ENCODE measurements around the gene KIRREL1.
"Not testable (repeated sequence)": the region's sequence is repeated elsewhere in the genome, so short reads cannot be mapped to it uniquely, and the experiment has no call there.

The KIRREL1 gene

DNA sequence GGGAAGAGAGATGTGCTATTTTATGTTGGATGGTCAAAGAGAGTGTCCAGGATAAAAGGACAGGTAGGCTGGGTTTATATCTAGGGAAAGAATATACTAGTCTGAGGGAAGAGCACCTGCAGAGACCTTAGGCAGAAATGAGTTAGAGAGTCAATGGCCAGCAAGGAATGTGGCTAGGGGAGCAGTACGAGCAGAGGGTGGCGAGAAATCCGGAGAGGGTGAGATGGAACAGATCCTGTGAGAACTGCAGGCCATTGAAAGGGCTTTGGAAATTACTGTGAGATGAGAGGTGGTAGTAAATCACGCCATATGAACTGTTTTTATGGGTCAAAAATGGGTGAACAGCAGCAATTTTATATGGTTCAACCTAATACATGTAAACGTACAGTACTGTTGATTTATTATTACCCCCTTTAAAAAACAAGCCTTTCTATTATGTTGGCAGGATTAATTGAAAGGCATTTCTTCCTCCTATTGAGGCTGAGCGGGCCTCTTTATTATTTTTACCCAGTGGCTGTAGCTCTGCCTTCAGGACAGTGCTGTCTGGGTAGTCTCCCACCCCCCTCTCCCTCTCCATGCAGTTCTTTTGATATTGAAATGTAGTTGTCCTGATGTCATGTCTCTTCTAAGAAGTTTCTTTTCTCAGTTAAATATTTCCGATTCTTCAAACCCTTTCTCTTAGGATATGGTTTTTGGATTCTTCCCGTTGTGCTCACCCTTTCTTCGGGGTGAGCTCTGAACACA is 112.1 kb downstream of the KIRREL1 start:
- no peak for DNase-seq (ENCODE audit: low read depth in 2 of 2)

- DNase-seq (ENCODE audit: low read depth in 2 of 2) = no peak
Observed at GRCh38 chr1:158107916-158108315, 114.5 kb downstream of the KIRREL1 start.

- peak in 1 of 2 donors; percentile 19 for DNase-seq (ENCODE audit: low read depth in 2 of 2)
Observed at GRCh38 chr1:158112994-158113758, 119.7 kb downstream of the KIRREL1 start.

DNA sequence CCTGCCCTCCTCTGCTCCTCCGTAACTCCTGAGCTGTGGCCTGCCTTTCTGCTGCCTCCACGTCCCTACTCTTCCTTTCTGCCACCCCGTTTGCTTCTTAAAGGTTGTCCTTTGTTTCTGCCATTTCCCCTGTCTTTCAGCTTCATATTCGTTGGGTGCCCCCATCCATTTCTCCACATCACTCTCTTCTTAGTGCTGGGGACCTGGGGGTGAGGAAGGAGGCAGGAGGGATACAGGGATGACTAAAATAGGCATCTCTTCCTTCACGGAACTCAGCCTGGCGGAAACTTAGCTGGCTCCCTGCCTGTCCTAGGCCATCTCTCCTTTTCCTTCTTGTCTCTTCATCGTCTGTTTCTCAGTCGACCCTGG is 120.3 kb downstream of the KIRREL1 start:
- no peak for DNase-seq (ENCODE audit: low read depth in 2 of 2)

DNA sequence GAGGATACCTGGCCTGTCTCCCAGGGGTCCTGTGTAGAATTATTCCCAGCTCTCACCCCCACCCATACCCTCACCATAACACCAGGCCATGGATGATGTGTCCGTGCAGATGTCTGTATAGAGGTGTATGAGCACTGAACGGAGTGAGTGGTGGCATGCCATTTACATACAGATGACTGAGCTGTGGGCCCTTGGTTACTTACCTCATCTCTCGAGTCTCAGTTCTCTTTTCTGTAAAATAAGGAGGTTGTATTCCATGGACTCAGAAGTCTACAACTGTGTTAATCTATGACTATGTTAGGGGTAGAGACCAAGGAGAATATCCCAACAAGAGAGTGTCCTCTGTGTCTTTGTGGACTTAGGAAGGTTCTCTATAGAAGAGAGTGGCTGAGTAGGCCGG is 121.7 kb downstream of the KIRREL1 start:
- DNase-seq (ENCODE audit: low read depth in 2 of 2) = no peak

DNA sequence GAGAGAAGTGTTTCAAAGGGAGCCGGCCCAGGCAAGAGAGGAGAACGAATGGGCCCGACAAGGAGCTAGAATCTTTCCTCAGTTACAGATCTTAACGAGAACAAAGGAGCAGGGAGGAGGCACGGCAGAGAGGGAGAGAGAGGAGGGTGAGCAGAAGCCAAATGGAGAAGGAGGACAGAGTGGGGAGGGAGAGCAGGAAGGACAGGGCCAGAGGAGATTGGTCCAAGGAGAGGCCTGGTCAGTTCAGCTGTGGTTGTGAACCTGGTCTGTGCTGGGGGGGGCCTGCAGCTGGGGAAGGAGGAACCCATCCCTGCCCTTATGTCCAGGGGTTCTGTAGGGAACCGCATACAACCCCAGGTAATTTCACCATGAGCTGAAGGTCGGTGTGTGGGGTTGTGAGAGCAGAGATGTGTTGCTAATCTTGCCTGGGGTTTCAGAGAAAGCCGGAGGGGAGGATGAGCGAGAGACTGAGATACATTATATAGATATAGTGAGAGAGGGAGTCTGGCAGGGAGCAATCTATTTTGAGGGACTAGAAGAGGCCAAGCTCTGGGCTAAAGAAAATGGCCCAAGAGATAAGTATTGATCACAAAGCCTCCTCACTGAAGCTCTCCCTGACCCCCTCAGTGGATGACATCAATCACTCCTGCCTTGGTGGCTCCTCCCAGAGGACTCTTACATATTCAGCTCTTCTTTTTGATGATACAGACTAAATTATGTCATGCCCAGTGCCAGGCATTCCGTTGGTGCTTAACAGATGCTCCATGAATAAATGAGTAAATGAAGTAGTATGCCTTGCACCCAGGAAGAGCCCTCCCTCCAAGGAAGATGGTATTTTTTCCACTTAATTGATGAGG is 123.1 kb downstream of the KIRREL1 start:
- no peak for DNase-seq (ENCODE audit: low read depth in 2 of 2)

GRCh38 chr1:158117854-158118704 is 124.6 kb downstream of the KIRREL1 start:
- peak in 1 of 2 donors; percentile 24 for DNase-seq (ENCODE audit: low read depth in 2 of 2)

DNA sequence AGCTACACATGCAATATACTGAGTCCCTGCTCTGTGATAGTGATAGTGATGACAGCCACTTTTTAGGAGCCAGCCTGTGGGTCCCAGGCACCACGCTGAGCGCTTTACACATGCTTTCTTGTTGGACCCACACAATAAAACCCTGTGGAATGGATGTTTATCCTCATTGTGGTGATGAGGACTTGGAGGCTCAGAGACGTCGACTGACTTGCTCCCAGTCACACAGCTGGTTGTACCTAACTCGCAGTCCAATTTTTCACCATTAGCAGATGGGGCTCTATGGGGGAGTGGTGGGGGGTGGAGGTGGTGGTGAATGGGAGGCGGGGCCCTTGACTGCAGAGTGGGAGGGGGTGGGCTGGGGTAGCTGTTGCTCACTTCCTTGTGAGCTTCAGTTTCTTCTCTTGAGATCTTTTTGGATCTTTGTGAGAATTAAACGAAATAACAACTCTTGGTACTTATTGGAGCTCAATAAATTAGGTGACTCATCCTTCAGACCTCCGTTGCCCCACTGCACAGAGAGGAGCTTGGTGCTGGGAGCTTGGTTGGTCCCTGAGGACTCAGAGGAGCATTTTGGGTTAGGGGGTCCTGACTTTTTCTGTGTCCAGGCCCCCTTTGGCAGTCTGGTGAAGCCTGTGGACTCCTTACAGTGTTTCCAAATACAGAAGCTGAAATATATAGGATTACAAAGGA is 125.4 kb downstream of the KIRREL1 start:
- no peak for DNase-seq (ENCODE audit: low read depth in 2 of 2)

DNA sequence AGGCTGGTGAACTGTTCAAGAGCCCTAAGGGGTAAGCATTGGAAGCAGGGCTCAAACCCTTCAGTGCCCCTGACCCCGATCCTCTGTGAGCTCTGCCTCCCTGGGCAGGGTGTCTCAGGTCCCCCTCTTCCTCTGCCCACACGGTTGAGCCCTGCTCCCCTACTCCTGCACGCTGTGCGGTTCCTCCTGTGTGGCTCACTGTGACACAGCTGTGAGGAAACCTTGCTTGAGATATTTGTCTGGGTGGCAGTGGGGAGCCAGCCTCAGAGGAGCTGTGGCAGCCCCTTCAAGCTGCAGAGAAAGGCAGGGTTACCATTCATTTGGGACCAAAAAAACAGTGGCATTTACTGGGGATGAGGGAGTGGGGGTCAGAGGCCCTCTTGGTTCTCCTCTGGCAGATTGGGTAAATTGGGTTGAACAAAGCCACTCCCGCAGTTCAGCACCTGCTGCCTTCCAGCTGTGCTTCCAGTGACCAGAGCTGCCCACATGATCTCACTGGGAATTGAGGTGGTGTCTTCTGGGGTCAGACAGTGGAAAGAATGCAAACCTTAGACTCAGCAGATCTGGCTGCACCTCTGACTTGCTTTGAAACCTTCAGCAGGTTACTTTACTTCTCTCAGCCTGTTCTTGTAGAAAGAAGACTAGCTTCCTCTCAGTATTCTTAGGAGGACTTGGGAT is 126.7 kb downstream of the KIRREL1 start:
- DNase-seq (ENCODE audit: low read depth in 2 of 2) = no peak

GRCh38 chr1:158121604-158122254 is 128.3 kb downstream of the KIRREL1 start:
- peak in 1 of 2 donors; percentile 15 for DNase-seq (ENCODE audit: low read depth in 2 of 2)

GRCh38 chr1:158122833-158123388 is 129.5 kb downstream of the KIRREL1 start:
- DNase-seq (ENCODE audit: low read depth in 2 of 2) = no peak

GRCh38 chr1:158124034-158124433 is 130.6 kb downstream of the KIRREL1 start:
- DNase-seq (ENCODE audit: low read depth in 2 of 2) = no peak

GRCh38 chr1:158124999-158125398 is 131.6 kb downstream of the KIRREL1 start:
- peak in 1 of 2 donors; percentile 56 for DNase-seq (ENCODE audit: low read depth in 2 of 2)

DNA sequence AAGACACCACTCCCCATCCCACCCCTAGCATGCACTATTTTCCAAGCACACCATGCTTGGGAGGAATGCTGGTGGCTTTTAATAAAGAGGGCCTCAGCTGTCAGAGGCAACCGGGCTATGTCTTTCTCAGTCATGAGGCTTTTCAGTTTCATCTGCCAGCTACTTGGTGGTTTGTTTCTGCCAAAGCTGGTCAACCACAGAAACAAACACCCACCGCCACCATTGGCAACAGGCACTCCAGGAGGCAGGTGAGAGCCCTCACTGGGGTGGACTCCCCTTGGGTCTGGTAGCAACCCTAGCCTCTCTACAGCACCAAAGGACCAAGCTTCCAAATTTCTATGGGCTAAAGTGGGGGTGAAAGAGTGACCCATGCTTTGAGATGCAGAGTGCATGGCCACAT is 133.0 kb downstream of the KIRREL1 start:
- no peak for DNase-seq (ENCODE audit: low read depth in 2 of 2)

GRCh38 chr1:158128531-158128930 is 135.1 kb downstream of the KIRREL1 start:
- not testable (repeated sequence) for DNase-seq (ENCODE audit: low read depth in 2 of 2)

DNA sequence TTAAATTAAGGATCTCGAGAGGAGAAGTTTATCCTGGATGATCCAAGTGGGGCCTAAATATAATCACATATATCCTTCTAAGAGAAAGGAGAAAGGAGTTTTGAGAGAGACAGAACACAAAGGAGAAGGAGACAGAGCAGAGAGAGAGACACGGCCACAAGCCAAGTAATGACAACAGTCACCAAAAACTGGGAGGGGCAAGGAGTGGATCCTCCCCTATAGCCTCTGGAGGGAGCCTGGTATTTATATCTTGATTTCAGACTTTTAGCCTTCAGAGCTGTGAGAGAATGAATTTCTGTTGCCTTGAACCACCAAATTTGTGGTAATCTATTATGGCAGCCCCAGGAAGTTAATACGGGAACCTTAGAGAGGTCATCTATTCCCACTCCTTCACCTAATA is 137.8 kb downstream of the KIRREL1 start:
- no peak for DNase-seq (ENCODE audit: low read depth in 2 of 2)

DNA sequence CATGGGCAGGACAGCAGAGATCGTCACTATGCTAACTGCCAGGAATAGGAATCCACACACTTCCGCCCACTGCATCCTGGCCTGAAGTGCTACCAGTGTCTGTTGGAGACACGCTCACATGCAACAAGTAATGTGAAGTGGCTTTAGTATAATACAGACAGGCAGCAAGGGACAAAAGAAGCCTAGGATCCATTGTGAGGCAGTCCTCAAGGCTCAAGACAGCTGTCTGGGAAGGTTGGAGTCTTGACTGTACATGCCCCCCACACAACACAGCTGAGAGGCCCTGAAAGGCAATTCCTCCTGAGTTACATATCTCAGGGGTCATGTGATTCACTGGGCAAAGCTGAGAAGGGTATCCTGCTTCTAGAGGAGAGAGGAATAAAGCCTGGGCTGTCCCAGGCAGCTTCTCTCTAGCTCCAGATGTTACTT is 147.3 kb downstream of the KIRREL1 start:
- DNase-seq (ENCODE audit: low read depth in 2 of 2) = no peak

- DNase-seq (ENCODE audit: low read depth in 2 of 2) = no peak
Observed at GRCh38 chr1:158145173-158145719, 151.8 kb downstream of the KIRREL1 start.

- no peak for DNase-seq (ENCODE audit: low read depth in 2 of 2)
Observed at GRCh38 chr1:158146165-158146564, 152.7 kb downstream of the KIRREL1 start.
